Measurements from ENCODE around the gene RASSF1.
"Not testable (repeated sequence)": the region's sequence is repeated elsewhere in the genome, so short reads cannot be mapped to it uniquely, and the experiment has no call there.

The RASSF1 gene

DNA sequence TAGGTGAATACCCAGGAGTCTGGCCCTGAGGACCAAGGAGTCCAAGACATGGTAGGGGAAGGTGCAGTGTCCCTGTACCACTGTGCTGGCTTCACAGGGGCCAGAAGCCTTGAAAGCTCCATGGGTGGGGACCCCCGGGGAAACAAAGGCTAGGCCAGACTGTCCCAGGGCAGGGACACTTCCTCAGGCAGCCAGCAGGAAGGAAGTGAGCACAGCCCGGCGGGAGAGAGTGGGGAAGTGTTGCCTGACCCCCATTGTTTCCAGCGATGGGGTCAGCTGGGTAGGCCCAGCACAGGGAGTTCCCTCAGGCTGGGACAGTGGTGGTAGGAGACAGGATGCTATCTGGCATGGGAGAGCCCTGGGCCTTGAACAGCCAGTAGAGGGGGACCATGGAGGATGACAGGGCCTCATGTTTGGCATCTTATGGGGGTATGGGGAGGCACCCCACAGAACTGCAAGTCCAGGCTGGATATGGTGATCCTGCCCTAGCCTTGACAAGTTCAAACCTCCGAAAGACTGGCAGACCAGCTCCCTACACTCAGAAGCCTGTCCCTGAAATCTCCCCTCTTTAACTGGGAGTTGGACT lies 16.9 kb downstream of the RASSF1 start:
- DNase-seq (ENCODE audit: low read depth) = no peak

DNA sequence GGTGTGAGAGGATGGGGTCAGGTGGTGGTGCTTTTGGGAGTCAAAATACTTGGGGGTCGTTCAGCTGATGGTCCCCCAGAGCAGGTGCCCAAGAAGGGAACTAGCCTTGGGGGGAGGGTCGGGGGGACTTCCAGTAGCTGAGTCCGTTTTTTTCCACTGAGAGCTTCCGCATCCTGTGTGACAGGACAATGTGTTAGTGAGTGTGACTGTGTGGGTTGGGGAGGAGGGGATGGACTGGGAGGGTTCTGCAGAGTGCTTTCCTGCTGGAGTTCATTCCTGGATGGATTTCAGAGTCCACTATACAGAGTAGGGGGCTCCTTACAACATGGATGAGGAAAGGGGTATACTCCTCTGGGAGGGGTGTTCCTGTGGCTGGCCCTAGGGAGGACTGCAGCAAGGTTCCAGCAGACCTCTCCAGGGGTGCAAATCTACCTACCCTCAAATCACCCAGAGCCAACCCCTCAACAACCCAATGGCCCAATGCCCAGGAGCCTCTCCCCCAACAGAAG lies 17.5 kb downstream of the RASSF1 start:
- no peak for DNase-seq (ENCODE audit: low read depth)

- no peak for DNase-seq (ENCODE audit: low read depth)
These were observed 18.1 kb downstream of the RASSF1 start, which contains the start of gene HYAL2 for GRCh38 chr3:50322386-50323091. Gene HYAL2 (minus strand): TSS chr3:50322745. CDS start chr3:50320489, 2,256 bp downstream.

DNA sequence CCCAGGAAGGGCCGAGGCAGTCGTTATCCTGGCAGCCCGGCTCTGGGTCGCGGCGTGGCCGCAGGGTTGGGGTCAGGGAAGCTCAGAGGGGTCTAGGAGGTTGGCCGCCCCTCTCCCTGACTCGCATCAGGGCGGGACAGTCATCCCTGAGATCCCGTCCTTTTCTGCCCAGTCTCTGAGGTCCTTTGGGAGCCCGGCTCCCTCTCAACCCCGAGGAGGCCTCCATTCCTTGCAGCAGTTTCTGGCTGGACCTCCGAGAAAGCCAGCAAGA lies 18.6 kb downstream of the RASSF1 start:
- no peak for DNase-seq (ENCODE audit: low read depth)

- peak; percentile 57 for DNase-seq (ENCODE audit: low read depth)
These were observed 19.1 kb downstream of the RASSF1 start for GRCh38 chr3:50321336-50322114.

- DNase-seq (ENCODE audit: low read depth) = peak; percentile 22
These were observed 19.7 kb downstream of the RASSF1 start for GRCh38 chr3:50320853-50321335.

GRCh38 chr3:50319894-50320625 lies 20.6 kb downstream of the RASSF1 start:
- DNase-seq (ENCODE audit: low read depth) = no peak

- DNase-seq (ENCODE audit: low read depth) = no peak
These were observed 21.3 kb downstream of the RASSF1 start for GRCh38 chr3:50319181-50319893.

DNA sequence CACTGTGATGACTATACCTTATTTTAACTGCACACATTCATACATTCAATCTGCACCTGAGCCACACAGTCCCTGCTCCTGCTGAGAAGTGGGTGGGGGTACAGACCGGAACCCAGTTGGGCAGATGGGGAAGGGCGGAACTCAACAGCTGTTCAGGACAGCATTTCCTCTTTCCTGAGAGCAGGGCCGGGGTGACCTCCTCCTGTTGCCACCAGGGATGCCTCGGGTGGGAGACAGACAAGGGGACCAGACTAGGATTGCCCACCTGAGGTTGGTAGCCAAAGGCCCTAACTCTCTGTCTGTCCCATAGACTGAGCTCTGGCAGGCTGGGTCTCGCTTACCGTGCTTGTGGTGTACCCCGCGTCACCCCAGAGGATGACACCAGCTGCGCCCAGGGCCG lies 22.0 kb downstream of the RASSF1 start:
- no peak for DNase-seq (ENCODE audit: low read depth)

DNA sequence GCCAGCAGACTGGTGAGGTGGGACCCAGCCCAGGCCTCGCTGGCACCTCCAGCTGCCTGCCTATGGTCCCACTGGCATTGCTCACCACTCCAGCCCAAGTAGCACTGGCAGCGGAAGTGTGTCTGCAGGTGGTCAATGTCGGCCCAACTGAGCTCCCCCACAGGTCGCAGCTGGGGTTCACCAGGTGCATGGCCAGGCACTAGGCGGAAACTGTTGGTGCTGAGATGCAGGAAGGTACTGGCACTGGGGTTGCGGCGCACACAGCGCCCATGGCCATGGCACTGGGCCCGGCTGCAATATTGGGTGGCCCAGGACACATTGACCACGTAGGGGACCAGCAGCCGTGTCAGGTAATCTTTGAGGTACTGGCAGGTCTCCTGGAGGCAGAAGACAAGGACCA lies 22.5 kb downstream of the RASSF1 start:
- DNase-seq (ENCODE audit: low read depth) = no peak

DNA sequence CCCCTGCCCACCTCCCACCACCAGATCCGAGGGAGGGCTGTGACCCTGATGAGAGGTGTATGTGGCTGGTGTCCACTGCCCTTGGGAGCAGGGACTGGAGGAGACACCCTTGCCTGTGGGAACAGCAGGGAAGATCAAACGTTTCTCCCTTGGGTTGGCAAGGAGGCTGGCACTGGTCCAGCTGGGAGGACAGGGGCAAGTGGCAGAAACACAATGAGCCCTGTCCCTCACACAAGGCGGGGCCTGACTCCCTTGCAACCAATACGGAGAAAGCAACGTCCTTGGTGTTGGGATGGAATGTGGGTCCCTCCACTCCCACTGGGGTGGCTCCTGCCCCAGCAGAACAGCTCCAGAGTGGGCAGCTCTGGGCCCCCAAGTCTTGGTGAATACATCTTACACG lies 23.3 kb downstream of the RASSF1 start:
- no peak for DNase-seq (ENCODE audit: low read depth)

GRCh38 chr3:50316657-50317242 lies 23.9 kb downstream of the RASSF1 start:
- DNase-seq (ENCODE audit: low read depth) = peak; percentile 51

DNA sequence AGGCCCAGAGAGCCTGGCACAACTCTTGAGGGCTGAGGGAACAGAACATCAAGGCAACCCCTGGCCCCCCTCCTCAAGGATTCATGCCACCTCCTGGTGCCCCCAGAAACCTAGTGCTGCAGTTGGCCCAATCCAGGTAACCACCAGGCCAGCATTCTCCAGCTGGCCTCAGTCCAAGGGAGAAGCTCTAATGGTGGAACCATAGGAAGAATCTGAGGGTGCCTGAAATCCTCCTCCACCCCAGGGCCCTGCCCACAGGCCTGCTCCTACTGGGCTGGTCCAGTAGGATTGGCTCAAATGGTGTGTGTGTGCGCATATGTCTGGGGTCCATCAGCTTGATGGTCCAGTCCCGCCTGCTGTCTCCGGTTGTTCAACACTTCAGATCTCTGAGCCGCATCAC lies 25.8 kb downstream of the RASSF1 start:
- no peak for DNase-seq (ENCODE audit: low read depth)

GRCh38 chr3:50314342-50314741 lies 26.3 kb downstream of the RASSF1 start:
- no peak for DNase-seq (ENCODE audit: low read depth)

DNA sequence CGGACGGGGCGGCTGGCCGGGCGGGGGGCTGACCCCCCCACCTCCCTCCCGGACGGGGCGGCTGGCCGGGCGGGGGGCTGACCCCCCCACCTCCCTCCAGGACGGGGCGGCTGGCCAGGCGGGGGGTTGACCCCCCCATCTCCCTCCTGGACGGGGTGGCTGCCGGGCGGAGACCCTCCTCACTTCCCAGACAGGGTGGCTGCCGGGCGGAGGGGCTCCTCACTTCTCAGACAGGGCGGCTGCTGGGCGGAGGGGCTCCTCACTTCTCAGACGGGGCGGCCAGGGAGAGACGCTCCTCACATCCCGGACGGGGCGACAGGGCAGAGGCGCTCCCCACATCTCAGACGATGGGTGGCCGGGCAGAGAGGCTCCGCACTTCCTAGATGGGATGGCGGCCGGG lies 28.6 kb downstream of the RASSF1 start:
- not testable (repeated sequence) for DNase-seq (ENCODE audit: low read depth)

DNA sequence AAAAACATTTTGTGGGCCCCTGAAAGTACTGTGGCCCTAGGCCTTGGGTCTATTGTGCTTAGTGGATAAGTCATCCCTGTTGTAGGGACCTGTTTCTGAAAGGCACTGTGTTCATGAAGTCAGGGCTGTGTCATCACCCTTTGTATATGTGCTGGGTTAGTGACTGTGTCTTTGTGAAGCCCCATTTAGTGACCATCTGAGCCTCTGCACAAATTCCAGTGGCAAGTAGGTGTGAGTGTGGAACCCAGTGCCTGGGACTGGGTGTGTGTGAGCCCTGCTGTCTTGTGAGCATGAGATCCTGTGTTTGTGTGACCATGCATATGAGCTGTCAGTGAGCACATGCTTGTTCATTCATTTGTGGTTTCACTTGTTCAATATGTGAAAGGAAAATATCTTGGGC lies 36.0 kb downstream of the RASSF1 start:
- DNase-seq (ENCODE audit: low read depth) = no peak

- no peak for DNase-seq (ENCODE audit: low read depth)
These were observed 37.4 kb downstream of the RASSF1 start, which contains the start of gene HYAL1 for GRCh38 chr3:50303013-50303815. Gene HYAL1 (minus strand): TSS chr3:50303574. CDS start chr3:50302956, 618 bp downstream.

GRCh38 chr3:50302095-50303012 lies 38.3 kb downstream of the RASSF1 start:
- DNase-seq (ENCODE audit: low read depth) = no peak

DNA sequence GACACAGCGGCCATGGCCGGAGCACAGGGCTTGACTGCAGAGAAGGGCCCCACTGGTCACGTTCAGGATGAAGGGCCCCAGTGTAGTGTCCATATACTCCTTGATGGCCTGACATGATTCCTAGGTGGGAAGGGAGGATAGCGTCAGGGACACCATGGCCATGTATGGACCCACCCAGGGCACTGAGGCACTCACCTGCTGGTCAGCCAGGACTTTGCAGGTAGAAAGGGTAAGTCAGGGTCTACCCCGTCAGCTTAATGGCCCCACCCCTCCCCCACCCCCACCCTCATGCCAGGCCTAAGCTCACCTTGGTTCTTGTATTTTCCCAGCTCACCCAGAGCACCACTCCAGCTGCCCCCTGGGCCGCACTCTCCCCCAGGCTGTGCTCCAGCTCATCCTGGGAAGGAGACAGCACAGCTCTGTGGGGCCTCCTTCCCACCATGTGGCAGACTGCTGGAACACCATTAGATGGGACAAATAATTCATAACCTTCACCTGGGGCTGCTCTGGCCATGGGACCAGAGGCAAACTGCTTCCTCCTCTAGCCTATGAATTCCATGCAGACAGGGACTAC lies 39.9 kb downstream of the RASSF1 start:
- no peak for DNase-seq (ENCODE audit: low read depth)

Measured in stimulated activated CD8-positive, alpha-beta memory T cell treated with anti-CD3 and anti-CD28 coated beads, Interleukin-15, amount 100 ng/mL, for 1 hour (primary cell).